ENCODE data around the gene NSA2. TPM values are rescaled to one million over a fixed set of nuclear protein-coding genes. Genes with fewer than 3 reads are reported as not detected.
"Not testable (repeated sequence)": the region's sequence is repeated elsewhere in the genome, so short reads cannot be mapped to it uniquely, and the experiment has no call there.

The NSA2 gene
- polyA plus RNA-seq, 6 donors from 2014 or later: 39.9 to 93.1 (median 64.7) TPM

GRCh38 chr5:74772359-74772758 lies 5.3 kb downstream of the NSA2 start:
- no peak overlapping the region for H3K4me3 Mint-ChIP-seq
- no peaks in the 10 kb centered on the region for H3K9me3 Mint-ChIP-seq
- H3K27me3 Mint-ChIP-seq: no peaks in the 10 kb centered on the region
- no peak for DNase-seq
- peaks cover 6 to 17% of the 10 kb centered on the region in 2 donors for H3K36me3 Mint-ChIP-seq
- ATAC-seq (ENCODE audit: low read depth in 2 of 2): no peak
- no peak overlapping the region for H3K27ac Mint-ChIP-seq
- H3K4me1 Mint-ChIP-seq: peaks cover 0 to 10% (median 1%) of the 10 kb centered on the region in 3 donors

GRCh38 chr5:74778609-74779008 lies 11.6 kb downstream of the NSA2 start:
- Mint-ChIP-seq H3K27ac (no peak overlapping the region), H3K4me3 (no peak overlapping the region), H3K36me3 (peaks cover 0 to 11% of the 10 kb centered on the region in 2 donors), H3K27me3 (no peaks in the 10 kb centered on the region), H3K4me1 (no peaks in the 10 kb centered on the region), H3K9me3 (no peaks in the 10 kb centered on the region)
- ATAC-seq (ENCODE audit: low read depth in 2 of 2) (no peak), DNase-seq (no peak)

- Mint-ChIP-seq H3K27ac (peak overlapping the region in 1 of 6 donors; percentile 58), H3K36me3 (peaks cover 7 to 14% of the 10 kb centered on the region in 2 donors), H3K4me1 (no peaks in the 10 kb centered on the region)
Measured at GRCh38 chr5:74786851-74787250, 19.8 kb downstream of the NSA2 start.

GRCh38 chr5:74787424-74787823 lies 20.4 kb downstream of the NSA2 start:
- Mint-ChIP-seq H3K4me3 (no peak overlapping the region), H3K9me3 (no peaks in the 10 kb centered on the region), H3K27ac (no peak overlapping the region), H3K36me3 (peaks cover 12 to 14% of the 10 kb centered on the region in 2 donors), H3K27me3 (no peaks in the 10 kb centered on the region), H3K4me1 (no peaks in the 10 kb centered on the region)
- ATAC-seq (ENCODE audit: low read depth in 2 of 2) (no peak), DNase-seq (no peak)

More at GRCh38 chr5:74786851-74787250, 19.8 kb downstream of the NSA2 start:
- Mint-ChIP-seq H3K27me3 (no peaks in the 10 kb centered on the region), H3K4me3 (no peak overlapping the region), H3K9me3 (no peaks in the 10 kb centered on the region)
- no peak for DNase-seq
- ATAC-seq (ENCODE audit: low read depth in 2 of 2): no peak

DNA sequence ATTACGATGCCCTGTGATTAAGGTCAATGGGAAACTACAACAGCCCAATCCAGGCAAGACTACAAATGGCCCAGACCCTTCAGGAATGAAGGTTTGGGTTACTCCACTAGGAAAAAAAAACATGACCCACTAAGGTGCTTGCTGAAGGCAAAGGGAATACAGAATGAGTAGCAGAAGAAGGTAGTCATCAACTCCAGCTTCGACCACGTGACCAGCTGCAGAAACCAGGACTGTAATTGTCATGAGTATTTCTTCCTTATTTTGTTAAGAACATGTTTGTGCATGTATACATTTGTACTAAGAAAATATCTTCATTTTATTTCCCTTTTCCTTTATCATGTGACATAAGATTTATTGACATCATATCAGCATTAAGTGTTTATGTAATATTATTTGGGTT lies 24.6 kb downstream of the NSA2 start:
- not testable (repeated sequence) for H3K27me3 Mint-ChIP-seq; ATAC-seq (ENCODE audit: low read depth in 2 of 2); H3K4me3 Mint-ChIP-seq; H3K4me1 Mint-ChIP-seq; DNase-seq; H3K9me3 Mint-ChIP-seq; H3K27ac Mint-ChIP-seq
- H3K36me3 Mint-ChIP-seq: peaks cover 14 to 30% of the 10 kb centered on the region in 2 donors

DNA sequence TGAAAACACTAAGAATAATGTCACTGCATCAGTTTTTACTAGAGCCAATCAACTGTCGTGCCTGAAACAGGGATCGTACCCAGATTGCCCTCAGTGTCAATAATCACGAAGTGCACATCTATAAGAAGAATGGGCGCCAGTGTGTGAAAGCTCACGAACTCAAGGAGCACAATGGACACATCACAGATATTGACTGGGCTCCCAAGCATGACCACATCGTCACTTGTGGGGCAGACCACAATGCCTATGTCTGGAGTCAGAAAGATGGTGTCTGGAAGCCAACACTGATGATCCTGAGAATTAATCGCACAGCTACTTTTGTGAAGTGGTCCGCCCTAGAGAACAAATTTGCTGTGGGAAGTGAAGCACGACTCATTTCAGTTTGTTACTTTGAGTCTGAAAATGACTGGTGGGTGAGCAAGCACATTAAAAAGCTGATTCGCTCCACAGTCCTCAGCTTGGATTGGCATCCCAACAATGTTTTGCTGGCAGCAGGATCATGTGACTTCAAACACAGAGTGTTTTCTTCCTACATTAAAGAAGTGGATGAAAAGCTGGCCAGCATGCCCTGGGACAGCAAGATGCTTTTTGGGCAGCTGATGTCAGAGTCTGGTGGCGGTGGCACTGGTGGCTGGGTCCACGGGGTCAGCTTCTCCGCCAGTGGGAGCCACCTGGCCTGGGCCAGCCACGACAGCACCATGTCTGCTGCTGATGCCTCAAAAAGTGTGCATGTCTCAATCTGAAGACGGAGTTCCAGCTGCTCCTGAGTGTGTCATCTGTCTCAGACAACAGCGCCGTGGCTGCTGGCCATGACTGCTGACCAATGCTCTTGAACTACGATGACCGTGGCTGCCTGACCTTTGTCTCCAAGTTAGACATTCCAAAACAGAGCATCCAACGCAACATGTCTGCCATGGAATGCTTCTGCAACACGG lies 32.2 kb downstream of the NSA2 start:
- no peaks in the 10 kb centered on the region for H3K27me3 Mint-ChIP-seq
- ATAC-seq (ENCODE audit: low read depth in 2 of 2) (no peak), DNase-seq (no peak)
- H3K9me3 Mint-ChIP-seq: no peaks in the 10 kb centered on the region
- peak overlapping the region in 1 of 6 donors; percentile 26 for H3K27ac Mint-ChIP-seq
- H3K36me3 Mint-ChIP-seq: peaks cover 0 to 24% of the 10 kb centered on the region in 2 donors
- no peaks in the 10 kb centered on the region for H3K4me1 Mint-ChIP-seq
- no peak overlapping the region for H3K4me3 Mint-ChIP-seq

- H3K27ac Mint-ChIP-seq: no peak overlapping the region
- peaks cover 0 to 18% of the 10 kb centered on the region in 2 donors for H3K36me3 Mint-ChIP-seq
- ATAC-seq (ENCODE audit: low read depth in 2 of 2): no peak
- no peak for DNase-seq
- no peaks in the 10 kb centered on the region for H3K4me1 Mint-ChIP-seq
- H3K9me3 Mint-ChIP-seq: no peaks in the 10 kb centered on the region
- H3K27me3 Mint-ChIP-seq: no peaks in the 10 kb centered on the region
- no peak overlapping the region for H3K4me3 Mint-ChIP-seq
Measured at GRCh38 chr5:74801197-74801596, 34.1 kb downstream of the NSA2 start.

GRCh38 chr5:74801941-74802340 lies 34.9 kb downstream of the NSA2 start:
- Mint-ChIP-seq H3K9me3 (no peaks in the 10 kb centered on the region), H3K4me1 (no peaks in the 10 kb centered on the region), H3K4me3 (no peak overlapping the region), H3K27me3 (no peaks in the 10 kb centered on the region), H3K36me3 (peaks cover 0 to 13% of the 10 kb centered on the region in 2 donors), H3K27ac (no peak overlapping the region)
- no peak for ATAC-seq (ENCODE audit: low read depth in 2 of 2)
- no peak for DNase-seq

GRCh38 chr5:74810915-74811314 lies 43.9 kb downstream of the NSA2 start:
- H3K4me3 Mint-ChIP-seq: no peak overlapping the region
- H3K27me3 Mint-ChIP-seq: no peaks in the 10 kb centered on the region
- peaks cover 9 to 13% of the 10 kb centered on the region in 2 donors for H3K36me3 Mint-ChIP-seq
- no peaks in the 10 kb centered on the region for H3K4me1 Mint-ChIP-seq
- no peaks in the 10 kb centered on the region for H3K9me3 Mint-ChIP-seq
- H3K27ac Mint-ChIP-seq: no peak overlapping the region
- DNase-seq (no peak), ATAC-seq (ENCODE audit: low read depth in 2 of 2) (no peak)

DNA sequence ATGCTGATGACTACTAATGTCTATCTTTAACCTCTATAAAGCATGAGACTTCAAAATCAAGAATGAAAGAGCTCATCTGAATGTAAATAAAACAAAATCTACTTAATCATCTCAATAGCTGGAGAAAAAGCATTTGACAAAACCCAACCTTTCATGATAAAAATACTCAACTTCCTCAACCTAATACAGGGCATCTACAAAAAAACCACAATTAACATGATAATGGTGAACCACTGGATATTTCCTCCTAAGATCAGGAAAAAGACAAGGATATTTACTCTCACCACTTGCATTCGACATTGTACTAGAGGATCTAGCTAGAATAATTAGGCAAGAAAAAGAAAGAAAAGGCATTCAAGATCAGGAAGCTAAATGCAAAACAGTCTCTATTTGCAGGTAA lies 49.8 kb downstream of the NSA2 start:
- no peak for DNase-seq
- ATAC-seq (ENCODE audit: low read depth in 2 of 2): no peak
- H3K27ac Mint-ChIP-seq: peak overlapping the region in 1 of 6 donors; percentile 12
- H3K27me3 Mint-ChIP-seq: no peaks in the 10 kb centered on the region
- no peaks in the 10 kb centered on the region for H3K9me3 Mint-ChIP-seq
- peaks cover 9 to 21% of the 10 kb centered on the region in 2 donors for H3K36me3 Mint-ChIP-seq
- no peaks in the 10 kb centered on the region for H3K4me1 Mint-ChIP-seq
- peak overlapping the region in 1 of 8 donors; percentile 43 for H3K4me3 Mint-ChIP-seq

GRCh38 chr5:74822288-74822687 lies 55.2 kb downstream of the NSA2 start:
- ATAC-seq (ENCODE audit: low read depth in 2 of 2) (no peak), DNase-seq (no peak)
- Mint-ChIP-seq H3K4me3 (no peak overlapping the region), H3K9me3 (no peaks in the 10 kb centered on the region), H3K36me3 (peaks cover 0 to 7% of the 10 kb centered on the region in 2 donors), H3K27me3 (no peaks in the 10 kb centered on the region), H3K27ac (no peak overlapping the region), H3K4me1 (no peaks in the 10 kb centered on the region)

GRCh38 chr5:74829413-74829812 lies 62.4 kb downstream of the NSA2 start:
- no peaks in the 10 kb centered on the region for H3K4me1 Mint-ChIP-seq
- H3K27me3 Mint-ChIP-seq: no peaks in the 10 kb centered on the region
- H3K4me3 Mint-ChIP-seq: no peak overlapping the region
- H3K27ac Mint-ChIP-seq: no peak overlapping the region
- ATAC-seq (ENCODE audit: low read depth in 2 of 2): no peak
- H3K9me3 Mint-ChIP-seq: no peaks in the 10 kb centered on the region
- H3K36me3 Mint-ChIP-seq: peaks cover 3 to 7% of the 10 kb centered on the region in 2 donors
- no peak for DNase-seq
